Breast epithelium (tissue), 3 donors: ENCODE results near the gene PTPN22.

Source experiments
- CTCF ChIP-seq, 3 donors: fragments of 450-650 bp; IDR thresholded peaks; one replicate each; pipeline ENCODE4 v1.5.1; 2016 to 2017; ENCODE audit warnings: antibody characterized with exemption in 3 of 3, mild to moderate bottlenecking in 3 of 3, moderate library complexity in 3 of 3
- POLR2A ChIP-seq: fragments of 450-650 bp; IDR thresholded peaks from one replicate; pipeline ENCODE4 v1.6.1; 2016; ENCODE audit warnings: antibody characterized with exemption, mild to moderate bottlenecking, moderate library complexity

GRCh38 chr1:113782406-113782805 lies 89.1 kb downstream of the PTPN22 start:
- TF ChIP-seq CTCF (IDR thresholded peaks at IDR 0.05), result no peak
- no peak for TF ChIP-seq POLR2A
